Measurements from ENCODE around the gene ZNF236.

- TF ChIP-seq POLR2AphosphoS5 (IDR thresholded peaks at IDR 0.05; ENCODE audit: insufficient read depth in 1 of 2, low read depth in 1 of 2) (no peak), POLR2A (IDR thresholded peaks at IDR 0.05) (no peak)
- TF ChIP-seq, protein P1, sequence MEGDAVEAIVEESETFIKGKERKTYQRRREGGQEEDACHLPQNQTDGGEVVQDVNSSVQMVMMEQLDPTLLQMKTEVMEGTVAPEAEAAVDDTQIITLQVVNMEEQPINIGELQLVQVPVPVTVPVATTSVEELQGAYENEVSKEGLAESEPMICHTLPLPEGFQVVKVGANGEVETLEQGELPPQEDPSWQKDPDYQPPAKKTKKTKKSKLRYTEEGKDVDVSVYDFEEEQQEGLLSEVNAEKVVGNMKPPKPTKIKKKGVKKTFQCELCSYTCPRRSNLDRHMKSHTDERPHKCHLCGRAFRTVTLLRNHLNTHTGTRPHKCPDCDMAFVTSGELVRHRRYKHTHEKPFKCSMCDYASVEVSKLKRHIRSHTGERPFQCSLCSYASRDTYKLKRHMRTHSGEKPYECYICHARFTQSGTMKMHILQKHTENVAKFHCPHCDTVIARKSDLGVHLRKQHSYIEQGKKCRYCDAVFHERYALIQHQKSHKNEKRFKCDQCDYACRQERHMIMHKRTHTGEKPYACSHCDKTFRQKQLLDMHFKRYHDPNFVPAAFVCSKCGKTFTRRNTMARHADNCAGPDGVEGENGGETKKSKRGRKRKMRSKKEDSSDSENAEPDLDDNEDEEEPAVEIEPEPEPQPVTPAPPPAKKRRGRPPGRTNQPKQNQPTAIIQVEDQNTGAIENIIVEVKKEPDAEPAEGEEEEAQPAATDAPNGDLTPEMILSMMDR (IDR thresholded peaks at IDR 0.05): no peak
Observed at GRCh38 chr18:76953583-76954233, 131.4 kb downstream of the ZNF236 start.

All from vagina (tissue), 2 donors.